GM19452 (cell line): ENCODE measurements around the gene NHERF2.

Source experiments
- ATAC-seq: cut with Tn5 transposase; IDR thresholded peaks from one replicate; pipeline ENCODE4 v1.9.1; 2021; ENCODE audit not compliant: unreplicated experiment

NHERF2 gene

DNA sequence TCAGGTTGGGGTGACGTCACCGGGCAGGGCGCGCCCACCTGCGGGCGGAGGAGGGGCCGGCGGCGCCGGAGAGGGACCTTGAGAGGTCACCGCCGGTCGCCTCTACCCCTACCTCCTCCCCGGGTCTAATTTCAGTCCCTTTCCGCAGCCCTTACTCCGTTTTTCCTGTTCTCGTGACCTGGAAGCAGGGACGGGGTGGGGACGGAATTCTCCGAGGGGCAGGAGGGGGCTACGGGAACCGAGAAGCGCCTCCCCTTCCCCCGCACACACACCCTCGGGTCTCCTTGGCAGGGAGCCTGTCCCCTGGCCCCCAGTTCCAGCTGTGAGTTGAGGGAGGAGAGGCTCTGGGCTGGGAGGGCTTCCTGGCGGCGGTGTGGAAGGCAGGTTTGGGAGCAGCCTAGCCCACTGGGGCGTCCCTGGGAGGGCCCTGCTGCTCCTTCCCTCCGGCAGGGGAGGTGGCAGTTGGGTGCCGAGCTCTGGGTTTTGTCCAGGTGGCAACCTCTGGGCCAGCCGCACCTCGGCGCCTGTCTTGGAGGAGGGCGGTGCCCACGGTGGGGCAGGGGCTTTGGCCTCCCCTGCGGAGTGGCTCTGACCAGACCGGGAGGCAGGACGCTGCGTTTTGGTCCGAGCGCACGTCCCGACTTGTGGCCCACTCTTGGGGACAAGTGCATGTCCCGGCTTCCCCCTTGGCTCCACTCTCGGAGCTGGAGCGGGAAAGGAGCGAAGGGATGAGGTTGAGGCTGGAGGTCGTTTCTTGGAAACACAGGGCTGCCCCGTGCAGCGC, 36.2 kb upstream of the NHERF2 start:
- no peak for ATAC-seq

GRCh38 chr16:1991135-1991551, 35.6 kb upstream of the NHERF2 start:
- no peak for ATAC-seq

DNA sequence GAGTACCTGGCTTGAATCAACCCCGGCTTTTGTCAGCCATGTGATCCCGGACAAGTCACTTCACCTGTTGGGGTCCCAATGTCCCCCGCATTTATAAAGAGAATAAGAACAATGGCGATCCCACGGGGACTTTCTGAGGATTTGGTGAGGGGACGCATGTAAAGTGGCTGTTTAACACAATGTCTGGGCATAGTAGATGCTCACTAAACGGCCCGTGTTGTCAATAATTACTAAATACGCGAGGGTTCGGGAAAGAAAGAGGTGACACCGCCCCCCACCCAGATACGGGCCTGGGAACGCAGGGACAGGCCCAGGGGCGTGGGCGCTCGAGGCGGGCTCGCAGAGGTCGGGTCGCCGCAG, 35.1 kb upstream of the NHERF2 start:
- no peak for ATAC-seq

DNA sequence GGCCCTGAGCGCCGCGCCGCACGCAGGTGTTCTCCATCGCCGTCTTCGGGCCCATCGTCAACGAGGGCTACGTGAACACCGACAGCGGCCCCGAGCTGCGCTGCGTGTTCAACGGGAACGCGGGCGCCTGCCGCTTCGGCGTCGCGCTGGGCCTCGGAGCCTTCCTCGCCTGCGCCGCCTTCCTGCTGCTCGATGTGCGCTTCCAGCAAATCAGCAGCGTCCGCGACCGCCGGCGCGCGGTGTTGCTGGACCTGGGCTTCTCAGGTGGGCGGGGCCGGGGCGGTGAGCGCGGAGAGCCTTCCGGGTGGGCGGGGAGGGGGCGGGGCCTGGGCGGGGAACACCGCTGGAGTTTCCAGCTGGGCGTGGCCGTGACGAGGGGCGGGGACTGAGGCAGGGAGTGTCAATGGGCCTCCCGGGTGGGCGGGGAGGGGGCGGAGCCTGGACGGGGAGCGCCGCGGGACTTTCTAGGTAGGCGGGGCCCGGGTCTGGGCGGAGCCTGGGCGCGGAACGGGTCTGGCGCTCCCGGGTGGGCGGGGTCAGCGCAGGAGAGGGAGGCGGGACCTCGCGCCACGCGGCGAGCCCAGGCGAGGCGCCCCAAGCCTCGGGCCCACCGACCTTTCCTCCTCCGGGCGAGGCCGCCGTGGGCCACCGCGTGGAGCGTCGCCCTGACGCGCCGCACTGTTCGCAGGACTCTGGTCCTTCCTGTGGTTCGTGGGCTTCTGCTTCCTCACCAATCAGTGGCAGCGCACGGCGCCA, 34.6 kb upstream of the NHERF2 start:
- no peak for ATAC-seq

GRCh38 chr16:1992704-1993317, 33.9 kb upstream of the NHERF2 start:
- no peak for ATAC-seq

DNA sequence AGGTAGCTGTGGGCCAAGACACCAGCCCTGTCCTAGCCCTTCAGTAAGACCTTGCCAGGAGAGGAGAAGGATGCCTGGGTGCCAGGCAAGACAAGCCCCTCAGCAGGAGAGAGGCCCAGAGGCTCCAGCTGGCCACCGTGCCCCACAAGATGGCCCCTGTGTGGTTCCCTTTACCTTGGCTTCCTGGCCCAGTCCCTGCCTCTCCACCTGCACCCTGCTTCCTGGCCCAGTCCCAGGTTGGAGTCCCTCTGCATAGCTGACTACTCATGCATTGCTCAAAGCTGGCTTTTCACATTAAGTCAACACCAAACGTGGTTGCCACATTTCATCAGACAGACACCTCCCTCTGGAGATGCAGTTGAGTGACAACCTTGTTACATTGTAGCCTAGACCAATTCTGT, 33.0 kb upstream of the NHERF2 start:
- ATAC-seq = no peak

GRCh38 chr16:1997494-1998359, 29.0 kb upstream of the NHERF2 start:
- no peak for ATAC-seq

DNA sequence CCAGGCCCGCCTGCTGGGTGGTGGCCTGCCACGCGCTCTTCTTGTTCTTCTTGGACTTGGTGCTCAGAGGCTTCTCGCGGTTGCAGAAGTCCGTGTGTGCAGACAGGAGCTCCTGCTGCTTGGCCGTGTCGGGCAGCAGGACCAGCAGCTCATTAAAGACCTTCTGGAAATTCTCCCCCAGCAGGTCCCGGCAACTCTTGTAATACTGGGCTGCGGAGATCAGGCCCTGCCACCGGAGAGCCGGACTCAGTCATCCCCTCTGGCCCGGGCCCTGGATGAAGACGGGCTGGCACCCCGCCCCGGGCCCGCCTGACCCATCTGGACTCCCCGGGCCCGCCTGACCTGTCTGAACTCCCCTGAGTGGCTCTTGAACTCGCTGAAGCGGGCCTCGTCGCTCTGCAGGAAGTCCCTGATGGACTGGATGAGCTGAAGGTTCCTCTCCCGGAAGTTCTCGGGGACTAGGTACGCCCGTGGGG, 28.3 kb upstream of the NHERF2 start:
- ATAC-seq = no peak

- ATAC-seq = no peak
Measured at GRCh38 chr16:1998852-1999801, 27.6 kb upstream of the NHERF2 start.

GRCh38 chr16:1999866-2000514, 26.7 kb upstream of the NHERF2 start:
- no peak for ATAC-seq

DNA sequence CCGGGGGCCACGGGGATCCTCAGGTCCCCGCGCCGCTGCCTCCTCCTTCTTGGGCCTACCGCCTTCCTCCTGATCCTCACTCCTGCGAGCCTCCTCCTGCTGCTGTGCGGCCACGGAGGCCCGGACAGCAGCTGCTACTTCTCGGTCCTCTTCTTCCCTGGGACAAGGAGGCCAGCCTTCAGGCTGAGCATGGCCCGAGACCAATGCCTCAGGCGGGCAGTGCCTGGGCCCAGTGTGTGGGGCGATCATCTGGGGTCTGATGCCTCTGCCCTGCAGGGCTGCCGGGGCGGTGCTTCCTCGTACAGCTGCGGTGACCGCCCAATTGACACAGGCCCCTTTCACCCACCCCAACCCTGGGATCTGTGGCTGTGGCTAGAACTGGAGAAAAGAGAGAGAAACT, 25.7 kb upstream of the NHERF2 start:
- no peak for ATAC-seq

DNA sequence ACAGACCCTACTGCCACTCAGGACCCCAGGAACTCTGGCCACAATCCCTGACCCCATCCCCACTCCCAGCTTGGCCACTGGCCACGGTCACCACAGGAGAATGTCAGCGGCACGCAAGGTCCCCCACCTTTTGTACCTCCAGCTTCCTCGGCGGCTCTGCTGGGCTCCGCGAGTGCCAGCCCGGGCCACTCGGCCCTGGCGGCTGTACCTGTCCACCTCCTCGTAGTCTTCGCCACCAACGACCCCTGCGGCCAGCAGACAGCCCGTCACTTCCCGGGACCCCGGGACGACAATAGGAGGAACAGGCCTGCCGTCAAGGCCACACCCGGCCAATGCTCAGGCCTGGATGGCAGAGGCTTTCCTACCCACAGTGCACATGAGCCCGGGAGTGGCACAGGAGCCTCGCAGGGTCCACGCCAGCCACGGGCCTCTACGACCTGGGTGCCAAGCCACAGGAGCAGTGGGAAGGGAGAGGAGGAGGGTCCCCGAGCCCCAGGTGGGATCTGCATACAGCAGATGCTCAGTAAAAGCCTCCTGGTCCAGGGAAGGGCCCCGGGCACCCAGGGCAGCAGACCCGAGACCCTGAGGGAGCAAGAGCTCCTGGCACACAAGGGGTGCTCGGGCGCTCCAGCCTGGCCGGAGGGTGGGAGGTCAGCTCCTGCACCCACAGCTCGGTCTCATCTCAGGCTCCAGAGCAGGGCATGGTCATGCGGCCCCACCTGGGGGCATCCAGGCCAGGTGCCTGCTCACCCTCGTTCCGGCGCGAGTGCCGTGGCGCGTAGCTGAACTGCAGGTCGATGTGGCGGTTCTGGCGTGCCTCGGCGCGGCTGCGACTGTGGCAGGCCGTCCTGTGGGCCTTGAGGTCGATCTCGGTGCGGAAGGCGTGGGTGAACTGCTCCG, 25.0 kb upstream of the NHERF2 start:
- ATAC-seq = no peak

DNA sequence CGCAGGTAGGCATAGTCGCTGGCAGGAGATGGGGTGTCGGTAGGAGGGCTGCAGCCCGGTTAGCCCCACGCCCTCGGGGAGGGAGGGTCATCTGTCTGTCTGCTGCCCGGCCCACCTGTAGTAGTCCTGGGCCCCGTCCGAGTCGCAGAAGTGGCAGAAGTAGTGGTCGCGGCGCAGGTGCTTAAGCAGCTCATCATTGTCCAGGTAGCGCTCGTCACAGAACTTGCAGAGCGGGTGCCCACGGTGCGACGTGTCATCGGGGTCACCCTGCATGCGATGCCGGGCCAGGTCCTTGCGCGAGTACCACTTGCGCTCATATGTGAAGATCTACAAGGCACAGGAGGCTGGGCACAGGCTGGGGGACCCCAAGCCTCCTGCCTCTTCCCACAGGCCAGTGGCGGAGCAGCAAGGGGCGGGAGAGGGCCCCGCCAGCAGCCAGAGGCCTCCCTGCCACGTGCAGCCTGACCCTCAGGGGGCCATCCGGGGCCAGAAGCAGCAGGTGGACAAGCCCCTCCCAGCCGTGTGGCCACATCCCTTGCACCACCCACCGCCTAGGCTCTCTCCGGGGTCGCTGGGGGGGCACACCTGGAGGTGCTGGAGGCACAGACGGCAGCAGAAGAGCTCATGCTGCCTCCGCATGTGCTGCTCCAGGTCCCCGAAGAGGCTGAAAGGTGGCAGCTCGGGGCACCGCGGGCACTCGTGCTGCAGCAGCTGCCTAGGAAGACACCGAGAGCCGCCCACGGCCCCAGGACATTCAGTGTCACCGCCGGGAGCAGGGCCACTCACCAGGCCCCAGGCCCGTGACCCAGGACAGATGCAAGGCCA, 24.1 kb upstream of the NHERF2 start:
- ATAC-seq = no peak

DNA sequence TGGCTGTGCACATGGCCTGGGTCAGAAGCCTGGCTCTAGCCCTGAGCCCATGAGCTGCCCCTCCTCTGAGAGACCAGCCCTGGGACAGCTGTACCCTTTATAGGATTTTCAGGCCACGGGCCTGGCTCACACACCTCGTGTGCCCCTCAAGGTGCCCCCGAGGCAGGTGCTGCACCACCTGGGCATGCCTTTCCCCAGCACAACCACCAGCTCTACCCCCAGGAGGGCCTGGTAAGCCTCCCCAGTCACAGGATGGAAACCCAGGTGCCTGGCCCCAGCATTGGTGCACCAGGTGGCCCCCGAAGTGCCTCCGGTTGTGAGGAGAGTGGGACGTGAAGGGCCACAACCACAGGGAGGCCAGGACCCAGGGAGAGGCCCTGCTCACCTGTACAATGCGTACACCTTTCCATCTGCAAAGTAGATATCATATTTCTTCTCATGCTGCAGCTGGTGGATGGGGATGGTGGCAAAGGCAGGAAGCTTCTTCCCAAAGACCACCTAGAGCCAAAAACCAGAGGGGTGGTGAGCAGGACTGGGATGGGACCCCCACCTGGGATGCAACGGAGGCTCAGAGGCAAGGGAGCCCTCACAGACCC, 23.4 kb upstream of the NHERF2 start:
- no peak for ATAC-seq

DNA sequence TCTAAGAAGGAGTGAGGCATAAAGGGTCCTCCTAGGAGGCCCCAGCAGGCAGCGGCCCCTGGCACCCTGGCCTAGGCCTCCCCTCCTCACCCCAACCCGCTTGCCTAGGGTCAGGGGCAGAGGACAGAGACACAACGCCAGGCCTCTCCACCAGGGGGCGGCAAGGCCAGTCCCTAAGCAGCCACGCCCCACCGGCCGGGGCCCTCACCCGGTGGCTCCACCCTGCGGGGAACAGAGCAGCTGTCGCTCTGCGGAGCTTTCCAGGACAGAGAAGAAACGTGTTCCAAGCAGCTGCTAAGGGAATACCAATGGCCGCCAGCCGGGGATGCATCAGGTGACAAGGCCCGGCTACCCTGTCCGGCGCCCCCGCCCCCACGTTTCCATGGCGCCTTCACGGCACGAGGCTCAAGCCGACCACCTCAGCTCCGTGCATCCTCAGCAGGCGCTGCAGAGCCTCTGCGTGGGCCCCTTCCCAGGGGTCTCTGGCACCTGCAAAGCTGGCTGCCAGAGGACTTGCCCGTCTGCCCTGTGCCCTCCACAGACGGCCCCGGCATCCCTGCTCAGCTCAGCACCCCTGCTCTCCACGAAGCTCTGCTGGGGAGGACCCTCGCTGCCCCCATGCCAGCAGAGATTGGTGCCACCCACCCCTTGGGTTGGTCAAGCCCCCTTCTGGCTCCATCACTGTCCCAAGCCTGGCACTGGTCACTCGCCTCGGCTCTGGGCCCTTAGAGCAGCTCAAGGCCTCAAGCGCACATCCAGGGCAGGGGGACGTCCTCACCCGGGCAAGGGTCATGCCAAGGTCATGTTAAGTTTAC, 22.7 kb upstream of the NHERF2 start:
- ATAC-seq = no peak

GRCh38 chr16:2004795-2005517, 21.7 kb upstream of the NHERF2 start:
- no peak for ATAC-seq
